ENCODE data around the gene GCFC2. TPM values are rescaled to one million over a fixed set of nuclear protein-coding genes. Genes with fewer than 3 reads are reported as not detected.

GCFC2 gene
- total and polyA plus RNA-seq, 2 donors from 2014 or later: 26.7 to 27.3 TPM

- intact Hi-C loops (cut with DNase I): no loop called here
- TF ChIP-seq CTCF (IDR thresholded peaks at IDR 0.05; ENCODE audit: borderline replicate concordance, extremely low read depth, insufficient read depth): no peak
- Histone ChIP-seq H3K4me3 (ENCODE audit: low read length in 3 of 3) (no peak overlapping the region), H3K9me3 (ENCODE audit: control insufficient read depth in 2 of 3, insufficient read depth in 1 of 3, low read length in 3 of 3) (no peaks in the 10 kb centered on the region), H3K27ac (ENCODE audit: low read depth in 2 of 2, low read length in 2 of 2) (no peak overlapping the region), H3K4me1 (ENCODE audit: control insufficient read depth in 2 of 3, insufficient read depth in 2 of 3, low read depth in 1 of 3, low read length in 3 of 3) (no peaks in the 10 kb centered on the region), H3K27me3 (ENCODE audit: control insufficient read depth, insufficient read depth, low read length) (no peaks in the 10 kb centered on the region), H3K36me3 (ENCODE audit: control insufficient read depth in 2 of 3, insufficient read depth in 3 of 3, low read length in 3 of 3) (no peaks in the 10 kb centered on the region), H3K9ac (ENCODE audit: low read length in 3 of 3) (no peak overlapping the region)
- FAIRE-seq: no peak
- no peak for DNase-seq
Measured at GRCh38 chr2:75622929-75623328, 87.8 kb downstream of the GCFC2 start.

DNA sequence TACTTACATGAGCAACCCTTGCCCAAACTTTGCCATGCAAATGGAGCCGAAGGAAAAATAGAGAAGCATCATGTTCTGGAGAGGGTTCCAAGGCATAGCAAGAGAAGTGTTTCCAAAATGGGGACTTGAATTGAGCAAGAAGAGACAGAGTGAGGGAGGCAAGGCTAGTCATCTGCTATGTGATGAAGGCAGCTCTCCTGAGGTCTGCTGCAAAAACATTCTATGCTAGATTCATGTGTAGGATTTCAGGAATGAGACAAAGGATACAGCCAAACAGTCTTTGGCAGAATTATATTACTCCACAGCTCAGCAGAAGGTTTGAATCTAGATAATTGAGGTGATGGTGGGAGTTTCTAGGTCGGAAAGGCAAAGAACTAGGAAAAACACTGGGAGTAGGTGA lies 88.2 kb downstream of the GCFC2 start:
- H3K9ac ChIP-seq (ENCODE audit: low read length in 3 of 3): no peak overlapping the region
- no peaks in the 10 kb centered on the region for H3K27me3 ChIP-seq (ENCODE audit: control insufficient read depth, insufficient read depth, low read length)
- no peaks in the 10 kb centered on the region for H3K36me3 ChIP-seq (ENCODE audit: control insufficient read depth in 2 of 3, insufficient read depth in 3 of 3, low read length in 3 of 3)
- H3K4me1 ChIP-seq (ENCODE audit: control insufficient read depth in 2 of 3, insufficient read depth in 2 of 3, low read depth in 1 of 3, low read length in 3 of 3): no peaks in the 10 kb centered on the region
- no peaks in the 10 kb centered on the region for H3K9me3 ChIP-seq (ENCODE audit: control insufficient read depth in 2 of 3, insufficient read depth in 1 of 3, low read length in 3 of 3)
- intact Hi-C loops (cut with DNase I): no loop called here
- TF ChIP-seq CTCF (IDR thresholded peaks at IDR 0.05; ENCODE audit: borderline replicate concordance, extremely low read depth, insufficient read depth): no peak
- no peak overlapping the region for H3K27ac ChIP-seq (ENCODE audit: low read depth in 2 of 2, low read length in 2 of 2)
- no peak for FAIRE-seq
- H3K4me3 ChIP-seq (ENCODE audit: low read length in 3 of 3): no peak overlapping the region
- no peak for DNase-seq

DNA sequence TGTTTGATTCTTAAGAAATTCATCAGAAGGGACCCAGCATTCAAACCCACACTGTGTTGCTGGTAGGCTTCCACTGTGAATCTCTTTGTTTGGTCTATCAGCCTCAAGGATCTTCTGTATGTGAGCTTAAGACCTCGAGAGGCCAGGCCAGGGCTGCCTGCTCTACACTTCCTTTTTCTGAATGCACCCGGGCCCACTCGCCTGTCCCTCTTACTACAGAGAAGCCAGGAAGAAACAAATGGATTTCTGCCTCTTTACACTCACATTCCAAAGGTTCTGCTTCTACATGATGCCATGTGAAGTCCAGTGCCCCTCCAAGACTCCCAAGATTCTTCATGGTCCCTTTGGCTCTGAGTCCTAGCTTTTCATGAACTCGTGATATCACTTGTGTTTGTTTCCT lies 89.5 kb downstream of the GCFC2 start:
- no peaks in the 10 kb centered on the region for H3K27me3 ChIP-seq (ENCODE audit: control insufficient read depth, insufficient read depth, low read length)
- H3K4me1 ChIP-seq (ENCODE audit: control insufficient read depth in 2 of 3, insufficient read depth in 2 of 3, low read depth in 1 of 3, low read length in 3 of 3): no peaks in the 10 kb centered on the region
- no peak overlapping the region for H3K9ac ChIP-seq (ENCODE audit: low read length in 3 of 3)
- H3K4me3 ChIP-seq (ENCODE audit: low read length in 3 of 3): no peak overlapping the region
- H3K9me3 ChIP-seq (ENCODE audit: control insufficient read depth in 2 of 3, insufficient read depth in 1 of 3, low read length in 3 of 3): no peaks in the 10 kb centered on the region
- no peak for TF ChIP-seq CTCF (IDR thresholded peaks at IDR 0.05; ENCODE audit: borderline replicate concordance, extremely low read depth, insufficient read depth)
- intact Hi-C loops (cut with DNase I): no loop called here
- no peak for DNase-seq
- FAIRE-seq: no peak
- no peak overlapping the region for H3K27ac ChIP-seq (ENCODE audit: low read depth in 2 of 2, low read length in 2 of 2)
- no peaks in the 10 kb centered on the region for H3K36me3 ChIP-seq (ENCODE audit: control insufficient read depth in 2 of 3, insufficient read depth in 3 of 3, low read length in 3 of 3)

Data from kidney (tissue), 14 donors.